Endothelial cell of umbilical vein (primary cell): Measurements from ENCODE around the gene INTS2. TPM values are rescaled to one million over a fixed set of nuclear protein-coding genes. Genes with fewer than 3 reads are reported as not detected.
A peak's percentile ranks its signal among the peaks of the same experiment; 100 is the strongest.

ENCODE experiments used
- BruUV-seq: library from RNA; stranded (reverse); fragments of 400-500 nt; replicated peaks from 2 replicates; lab custom pipeline; 2021; lab: Mats Ljungman, UMichigan
- CTCF ChIA-PET: fragments of 300-600, 350-600 bp; sonication (Branson Sonifier 250); formaldehyde crosslinking; loops from one replicate; lab custom pipeline; 2021; ENCODE audit warnings: antibody characterized with exemption, inconsistent platforms; lab: Charles Lee
- POLR2A ChIA-PET: fragments of 300-600, 350-600 bp; sonication (Branson Sonifier 250); formaldehyde crosslinking; loops from one replicate; lab custom pipeline; 2021; ENCODE audit warnings: antibody characterized with exemption, inconsistent platforms; lab: Charles Lee
- DNase-seq: peaks from one replicate; pipeline ENCODE4 v3.0.0-alpha.2; 2011; ENCODE audit warnings: low read depth, low spot score
- FAIRE-seq: peaks from 2 replicates; lab custom pipeline; 2011; peaks lifted over from hg19 to GRCh38; lab: Jason Lieb, UNC
- H2AFZ ChIP-seq: 2 replicates; pipeline ENCODE4 v1.6.0; 2012; ENCODE audit warnings: low read depth, low read length, control low read depth, inconsistent platforms
- H3K27ac ChIP-seq: 2 replicates; pipeline ENCODE4 v1.5.1; 2011; ENCODE audit warnings: low read depth, mild to moderate bottlenecking, control low read depth, low read length, moderate library complexity; ENCODE audit not compliant: insufficient read depth
- H3K27me3 ChIP-seq, 2 experiments: 2 replicates each; pipeline versions ENCODE4 v1.6.0 to v1.6.1; 2011; ENCODE audit warnings: low read length in 2 of 2, mixed read lengths in 1 of 2; ENCODE audit not compliant: control insufficient read depth in 2 of 2, insufficient read depth in 2 of 2
- H3K36me3 ChIP-seq, 2 experiments: 2 replicates in 1 of 2; 3 replicates in 1 of 2; pipeline ENCODE4 v1.5.1; 2011; ENCODE audit warnings: low read length in 2 of 2, mild to moderate bottlenecking in 1 of 2, moderate library complexity in 1 of 2; ENCODE audit not compliant: control insufficient read depth in 2 of 2, insufficient read depth in 2 of 2; ENCODE audit errors: extremely low read depth in 1 of 2
- H3K4me1 ChIP-seq: 3 replicates; pipeline ENCODE4 v1.5.1; 2011; ENCODE audit warnings: mild to moderate bottlenecking, low read length; ENCODE audit not compliant: control insufficient read depth, insufficient read depth; ENCODE audit errors: extremely low read depth
- H3K4me2 ChIP-seq: 2 replicates; pipeline ENCODE4 v1.6.1; 2011; ENCODE audit warnings: low read length, control low read depth, mixed read lengths; ENCODE audit not compliant: insufficient read depth
- H3K4me3 ChIP-seq, 3 experiments: fragments of 200-600 bp in 1 of 3; sonication (generic), shearing (Covaris generic) in 1 of 3; replicated peaks in 1 of 3; 2 replicates each; pipeline ENCODE4 v1.5.1; 2011 to 2016; ENCODE audit warnings: control low read depth in 3 of 3, low read length in 3 of 3, mild to moderate bottlenecking in 2 of 3, inconsistent platforms in 1 of 3, low read depth in 1 of 3, moderate library complexity in 1 of 3; ENCODE audit not compliant: insufficient read depth in 1 of 3
- H3K79me2 ChIP-seq: 2 replicates; pipeline ENCODE4 v1.6.0; 2012; ENCODE audit warnings: low read length, inconsistent platforms; ENCODE audit not compliant: control insufficient read depth, insufficient read depth
- H3K9ac ChIP-seq: replicated peaks from 2 replicates; pipeline ENCODE3; 2011; ENCODE audit warnings: low read length, control low read depth; ENCODE audit not compliant: insufficient read depth; ENCODE audit errors: extremely low read depth
- H3K9me1 ChIP-seq: replicated peaks from 3 replicates; pipeline ENCODE4 v1.6.0; 2011; ENCODE audit warnings: mild to moderate bottlenecking, low read length; ENCODE audit not compliant: control insufficient read depth, insufficient read depth; ENCODE audit errors: extremely low read depth
- H3K9me3 ChIP-seq: replicated peaks from 2 replicates; pipeline ENCODE4 v1.5.1; 2012; ENCODE audit warnings: low read length, inconsistent platforms; ENCODE audit not compliant: control insufficient read depth, insufficient read depth
- H4K20me1 ChIP-seq: replicated peaks from 2 replicates; pipeline ENCODE3; 2011; ENCODE audit warnings: mild to moderate bottlenecking, low read length; ENCODE audit not compliant: control insufficient read depth, insufficient read depth; ENCODE audit errors: extremely low read depth
- CTCF ChIP-seq, 2 donors: IDR thresholded peaks; 1 replicate in 1 of 2; 2 replicates in 1 of 2; pipeline ENCODE4 v1.5.1; 2011; ENCODE audit warnings: low read length in 2 of 2, mild to moderate bottlenecking in 2 of 2, moderate library complexity in 2 of 2, control low read depth in 1 of 2, inconsistent platforms in 1 of 2, low read depth in 1 of 2; ENCODE audit not compliant: insufficient read depth in 1 of 2; ENCODE audit errors: extremely low read depth in 1 of 2
- FOS ChIP-seq: IDR thresholded peaks from 2 replicates; pipeline ENCODE4 v1.6.1; 2011; ENCODE audit warnings: mild to moderate bottlenecking, low read length, moderate library complexity, borderline replicate concordance; ENCODE audit not compliant: insufficient read depth
- JUN ChIP-seq: IDR thresholded peaks from 2 replicates; pipeline ENCODE4 v1.6.1; 2011; ENCODE audit warnings: borderline replicate concordance, low read depth; ENCODE audit not compliant: insufficient read length, insufficient read depth
- MAX ChIP-seq: IDR thresholded peaks from 2 replicates; pipeline ENCODE4 v1.6.1; 2011; ENCODE audit not compliant: insufficient read depth, insufficient read length
- dilution Hi-C: fragments of 300-500 bp; cut with MboI; formaldehyde crosslinking; loops from one replicate; pipeline ENCODE4 v1.15.0; 2019; ENCODE audit warnings: low sequenced_read_pairs; ENCODE audit not compliant: extremely low pct_ligation_motif_present
- intact Hi-C: fragments of 100-400 bp; cut with micrococcal nuclease; formaldehyde crosslinking; loops from one replicate; pipeline ENCODE4 v1.10.0; 2022
- polyA plus RNA-seq, 4 experiments: library from polyadenylated mRNA; depleted of rRNA in 3 of 4; stranded (reverse) in 3 of 4; unstranded in 1 of 4; fragments of >200 nt; gene quantifications; 2 replicates each; pipeline versions ENCODE4 v1.2.1 to v1.2.3, GENCODE V29; 2011 to 2012; ENCODE audit warnings: missing spikeins in 1 of 4
- total RNA-seq: library from RNA; stranded (reverse); gene quantifications from 2 replicates; pipeline ENCODE4 v1.2.3, GENCODE V29; 2021

Gene INTS2
- total and polyA plus RNA-seq, 2 donors (not counting 3 experiments of a cell fraction or from before 2014, with no cell fraction given) = 6.2 to 13.4 TPM

DNA sequence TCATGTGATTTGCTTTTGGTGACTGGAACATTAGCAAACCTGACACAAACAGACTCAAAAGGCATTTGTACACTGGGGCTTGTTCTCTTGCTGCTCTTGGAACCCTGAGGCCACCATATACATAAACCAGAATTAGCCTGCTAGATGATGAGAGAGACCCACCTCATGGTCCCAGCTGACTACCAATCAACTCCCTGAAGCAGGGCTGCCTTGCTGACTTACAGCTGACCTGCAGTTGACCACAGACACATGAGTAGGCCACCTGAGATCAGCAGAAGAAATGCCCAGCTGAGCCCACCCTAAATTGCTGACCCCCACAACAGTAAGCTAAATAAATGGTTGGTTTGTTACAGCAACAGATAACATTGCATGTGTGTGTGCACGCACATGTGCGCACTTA is 93.2 kb downstream of the INTS2 start:
- no TSS peak for BruUV-seq
- Histone ChIP-seq H3K27ac (no peak overlapping the region), H3K4me2 (no peak overlapping the region), H3K4me3 (no peak overlapping the region), H3K9me1 (no peaks in the 10 kb centered on the region), H3K36me3 (no peaks in the 10 kb centered on the region), H3K9ac (no peak overlapping the region), H3K4me1 (peaks cover 4% of the 10 kb centered on the region), H3K79me2 (no peaks in the 10 kb centered on the region), H3K27me3 (no peaks in the 10 kb centered on the region), H4K20me1 (no peaks in the 10 kb centered on the region), H3K9me3 (no peaks in the 10 kb centered on the region), H2AFZ (no peak overlapping the region)
- FAIRE-seq (no peak), DNase-seq (no peak)
- CTCF ChIA-PET = interaction anchor here (1.0 to 2.5 kb wide), 8 partner anchors 10 to 422 kb away, joined by 3 to 28 read pairs (median 4); no protein-coding TSS in a partner anchor
- intact Hi-C loops (loop anchor here (5.0 kb wide), 1 partner anchor 343 kb away; no protein-coding TSS in a partner anchor), dilution Hi-C loops (no loop called here)
- POLR2A ChIA-PET = no interaction called here
- TF ChIP-seq MAX = no peak

DNA sequence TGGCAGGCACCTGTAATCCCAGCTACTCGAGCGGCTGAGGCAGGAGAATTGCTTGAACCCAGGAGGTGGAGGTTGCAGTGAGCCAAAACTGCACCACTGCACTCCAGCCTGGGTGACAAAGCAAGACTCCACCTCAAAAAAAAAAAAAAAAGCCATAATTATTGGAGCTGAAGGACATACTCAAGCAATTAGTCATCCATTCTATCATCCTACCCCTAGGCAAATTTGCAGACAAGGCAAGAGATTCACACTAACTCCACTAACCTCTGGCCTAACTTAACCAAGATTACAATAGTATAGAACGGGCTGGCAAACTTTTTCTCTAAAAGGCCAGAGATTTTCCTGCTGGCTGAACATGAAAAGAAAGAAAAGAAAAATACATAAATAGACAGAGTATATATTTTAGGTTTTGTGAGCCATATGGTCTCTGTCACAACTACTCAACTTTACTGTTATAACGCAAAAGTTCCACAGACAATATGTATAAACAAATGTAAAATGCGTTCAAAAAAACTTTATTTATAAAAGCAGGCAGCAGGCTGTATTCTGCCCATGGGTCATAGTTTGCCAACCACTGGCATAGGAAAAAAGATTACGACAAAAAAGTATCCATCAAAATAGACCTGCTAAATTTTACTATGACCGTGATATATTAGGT is 94.1 kb downstream of the INTS2 start:
- intact Hi-C loops = loop anchor here (1.0 to 5.0 kb wide), 2 partner anchors 344 to 421 kb away; no protein-coding TSS in a partner anchor
- H3K27me3 ChIP-seq = no peaks in the 10 kb centered on the region
- dilution Hi-C loops = no loop called here
- BruUV-seq = no TSS peak
- H3K9me1 ChIP-seq = no peaks in the 10 kb centered on the region
- H3K36me3 ChIP-seq = no peaks in the 10 kb centered on the region
- ChIA-PET CTCF (interaction anchor here (1.0 to 2.5 kb wide), 8 partner anchors 11 to 422 kb away, joined by 3 to 28 read pairs (median 4); no protein-coding TSS in a partner anchor), POLR2A (no interaction called here)
- H3K9me3 ChIP-seq = no peaks in the 10 kb centered on the region
- H2AFZ ChIP-seq = no peak overlapping the region
- H3K9ac ChIP-seq = no peak overlapping the region
- no peak overlapping the region for H3K4me3 ChIP-seq
- H3K27ac ChIP-seq = no peak overlapping the region
- no peak overlapping the region for H3K4me2 ChIP-seq
- peaks cover 4% of the 10 kb centered on the region for H3K4me1 ChIP-seq
- no peak for FAIRE-seq
- no peaks in the 10 kb centered on the region for H3K79me2 ChIP-seq
- peak; percentile 34 for TF ChIP-seq FOS
- TF ChIP-seq JUN = peak; percentile 2
- TF ChIP-seq CTCF (IDR thresholded peaks at IDR 0.05; ENCODE audit: extremely low read depth in 1 of 2, insufficient read depth in 1 of 2, low read depth in 1 of 2, low read length in 2 of 2) = no peak
- H4K20me1 ChIP-seq = no peaks in the 10 kb centered on the region
- DNase-seq = peak; percentile 18
